H9 (cell line): Measurements from ENCODE around the gene STIM2. TPM values are rescaled to one million over a fixed set of nuclear protein-coding genes. Genes with fewer than 3 reads are reported as not detected.

Experiments
- DNase-seq: peaks from one replicate; pipeline ENCODE4 v3.0.0-alpha.2; 2017
- H2AFZ ChIP-seq: one replicate; pipeline ENCODE4 v1.6.1; 2013; ENCODE audit warnings: mild to moderate bottlenecking, low read length, control low read depth, moderate library complexity
- H2AK5ac ChIP-seq: 2 replicates; pipeline ENCODE4 v1.6.1; 2013; ENCODE audit warnings: low read length, control low read depth, mixed read lengths; ENCODE audit not compliant: insufficient read length
- H2BK120ac ChIP-seq: one replicate; pipeline ENCODE4 v1.6.1; 2013; ENCODE audit warnings: low read depth, mild to moderate bottlenecking, low read length, control low read depth, inconsistent platforms; ENCODE audit not compliant: poor library complexity, severe bottlenecking
- H2BK12ac ChIP-seq: 2 replicates; pipeline ENCODE4 v1.6.1; 2013; ENCODE audit warnings: low read length, control low read depth, mixed read lengths, low read depth; ENCODE audit not compliant: insufficient read length
- H2BK15ac ChIP-seq: 2 replicates; pipeline ENCODE4 v1.6.1; 2013; ENCODE audit warnings: low read depth, low read length, control low read depth
- H2BK20ac ChIP-seq: one replicate; pipeline ENCODE4 v1.6.1; 2013; ENCODE audit warnings: low read depth, mild to moderate bottlenecking, low read length, control low read depth, inconsistent platforms; ENCODE audit not compliant: poor library complexity, severe bottlenecking
- H2BK5ac ChIP-seq: 2 replicates; pipeline ENCODE4 v1.6.1; 2013; ENCODE audit warnings: low read length, control low read depth, mixed read lengths; ENCODE audit not compliant: insufficient read length
- H3K14ac ChIP-seq: 2 replicates; pipeline ENCODE4 v1.6.1; 2013; ENCODE audit warnings: low read length, control low read depth; ENCODE audit not compliant: insufficient read depth
- H3K18ac ChIP-seq: 2 replicates; pipeline ENCODE4 v1.6.1; 2013; ENCODE audit warnings: low read depth, mild to moderate bottlenecking, mixed read lengths, low read length, control low read depth; ENCODE audit not compliant: insufficient read length
- H3K23ac ChIP-seq: 2 replicates; pipeline ENCODE4 v1.6.1; 2013; ENCODE audit warnings: low read length, control low read depth, mixed read lengths, low read depth; ENCODE audit not compliant: insufficient read length
- H3K23me2 ChIP-seq: 2 replicates; pipeline ENCODE4 v1.6.1; 2013; ENCODE audit warnings: low read depth, mild to moderate bottlenecking, mixed read lengths, low read length, control low read depth; ENCODE audit not compliant: insufficient read length, poor library complexity, severe bottlenecking
- H3K27ac ChIP-seq: 2 replicates; pipeline ENCODE4 v1.5.1; 2013; ENCODE audit warnings: low read length, control low read depth, mixed read lengths, low read depth; ENCODE audit not compliant: insufficient read length
- H3K27me3 ChIP-seq: 2 replicates; pipeline ENCODE4 v1.6.1; 2013; ENCODE audit warnings: low read length, control low read depth, inconsistent platforms; ENCODE audit not compliant: insufficient read depth
- H3K4ac ChIP-seq: 2 replicates; pipeline ENCODE4 v1.6.1; 2013; ENCODE audit warnings: low read depth, mild to moderate bottlenecking, control low read depth, inconsistent platforms, low read length, moderate library complexity
- H3K4me1 ChIP-seq: 2 replicates; pipeline ENCODE4 v1.6.1; 2013; ENCODE audit warnings: low read length, control low read depth, inconsistent platforms; ENCODE audit not compliant: insufficient read depth
- H3K4me2 ChIP-seq: 2 replicates; pipeline ENCODE4 v1.6.1; 2013; ENCODE audit warnings: low read length, control low read depth, mixed read lengths; ENCODE audit not compliant: insufficient read length, insufficient read depth
- H3K56ac ChIP-seq: 2 replicates; pipeline ENCODE4 v1.6.1; 2013; ENCODE audit warnings: low read depth, mild to moderate bottlenecking, mixed read lengths, low read length, control low read depth; ENCODE audit not compliant: insufficient read length
- H3K79me1 ChIP-seq: 2 replicates; pipeline ENCODE4 v1.6.1; 2013; ENCODE audit warnings: low read depth, mild to moderate bottlenecking, moderate library complexity, low read length, control low read depth, inconsistent platforms; ENCODE audit not compliant: insufficient read depth, poor library complexity, severe bottlenecking
- H3K79me2 ChIP-seq: 2 replicates; pipeline ENCODE4 v1.6.1; 2013; ENCODE audit warnings: low read length, control low read depth, inconsistent platforms; ENCODE audit not compliant: insufficient read depth
- H3K9ac ChIP-seq: 2 replicates; pipeline ENCODE4 v1.6.1; 2013; ENCODE audit warnings: low read length, control low read depth, mixed read lengths; ENCODE audit not compliant: insufficient read length; ENCODE audit errors: extremely low read depth
- H3K9me3 ChIP-seq: one replicate; pipeline ENCODE4 v1.6.1; 2013; ENCODE audit warnings: low read depth, low read length, inconsistent platforms; ENCODE audit not compliant: control insufficient read depth
- H3T11ph ChIP-seq: one replicate; pipeline ENCODE4 v1.6.1; 2013; ENCODE audit warnings: mild to moderate bottlenecking, low read length, control low read depth, inconsistent platforms
- H4K20me1 ChIP-seq: one replicate; pipeline ENCODE4 v1.6.1; 2013; ENCODE audit not compliant: control insufficient read depth, insufficient read length, insufficient read depth
- H4K5ac ChIP-seq: 2 replicates; pipeline ENCODE4 v1.6.1; 2013; ENCODE audit warnings: low read depth, mild to moderate bottlenecking, mixed read lengths, low read length, control low read depth; ENCODE audit not compliant: insufficient read length
- H4K8ac ChIP-seq: replicated peaks from 2 replicates; pipeline ENCODE4 v1.6.1; 2013; ENCODE audit warnings: low read length, control low read depth, mixed read lengths, low read depth; ENCODE audit not compliant: insufficient read length
- H4K91ac ChIP-seq: 2 replicates; pipeline ENCODE4 v1.6.1; 2013; ENCODE audit warnings: low read depth, mild to moderate bottlenecking, moderate library complexity, mixed read lengths, low read length, control low read depth; ENCODE audit not compliant: insufficient read length
- H3K27ac Mint-ChIP-seq, 3 experiments: 2 replicates in 2 of 3; 3 replicates in 1 of 3; pipeline ENCODE4 v1.8.0; 2020 to 2021; ENCODE audit warnings: mixed read lengths in 3 of 3, mild to moderate bottlenecking in 1 of 3, moderate library complexity in 1 of 3
- H3K27me3 Mint-ChIP-seq: 2 replicates; pipeline ENCODE4 v1.8.0; 2021; ENCODE audit warnings: low read depth, mild to moderate bottlenecking, moderate library complexity, mixed read lengths
- H3K36me3 Mint-ChIP-seq, 3 experiments: 2 replicates in 2 of 3; 3 replicates in 1 of 3; pipeline ENCODE4 v1.8.0; 2020 to 2021; ENCODE audit warnings: low read depth in 3 of 3, mixed read lengths in 3 of 3; ENCODE audit not compliant: insufficient read depth in 1 of 3
- H3K4me1 Mint-ChIP-seq, 2 experiments: 2 replicates each; pipeline ENCODE4 v1.8.0; 2020; ENCODE audit warnings: mixed read lengths in 2 of 2
- H3K4me3 Mint-ChIP-seq, 2 experiments: 2 replicates in 1 of 2; 3 replicates in 1 of 2; pipeline ENCODE4 v1.8.0; 2020 to 2021; ENCODE audit warnings: mild to moderate bottlenecking in 2 of 2, mixed read lengths in 2 of 2, moderate library complexity in 1 of 2
- H3K9me3 Mint-ChIP-seq, 2 experiments: 2 replicates in 1 of 2; 3 replicates in 1 of 2; pipeline ENCODE4 v1.8.0; 2020; ENCODE audit warnings: mild to moderate bottlenecking in 2 of 2, mixed read lengths in 2 of 2, moderate library complexity in 1 of 2
- WGBS: extraction: QIAGEN DNeasy Blood & Tissue Kit; methylation state at CpG from one replicate; pipeline ENCODE4 v1.1.7; 2013; ENCODE audit warnings: missing lambda C conversion rate, low lambda C conversion rate, mixed read lengths; ENCODE audit not compliant: insufficient read length; ENCODE audit errors: extremely low coverage; 5-methylcytosine and 5-hydroxymethylcytosine counted together
- total RNA-seq: library from RNA; stranded (reverse); gene quantifications from 2 replicates; pipeline ENCODE4 v1.2.1, GENCODE V29; 2021
- TF ChIP-seq, protein P1 (sequence below): fragments of 200-600 bp; sonication (generic); conservative IDR thresholded peaks from 3 replicates; pipeline ENCODE4 v1.8.0; 2021; ENCODE audit warnings: antibody characterized with exemption, mild to moderate bottlenecking

Gene STIM2
- total RNA-seq, 1 experiment from 2014 or later, result 26.2 TPM

GRCh38 chr4:27018910-27019309 is 158.3 kb downstream of the STIM2 start:
- Histone ChIP-seq H2BK15ac (no peak overlapping the region), H4K8ac (no peak overlapping the region), H3K23ac (no peak overlapping the region), H2BK5ac (no peak overlapping the region), H2BK12ac (no peak overlapping the region), H2BK120ac (no peak overlapping the region), H4K91ac (no peak overlapping the region), H2AFZ (no peak overlapping the region), H4K20me1 (no peaks in the 10 kb centered on the region), H3K23me2 (no peaks in the 10 kb centered on the region), H3T11ph (no peak overlapping the region), H3K4me1 (peaks cover 2% of the 10 kb centered on the region; the same call in 1 of the 2 replicates), H3K79me2 (no peaks in the 10 kb centered on the region), H3K18ac (no peak overlapping the region), H3K9ac (no peak overlapping the region), H2BK20ac (no peak overlapping the region), H3K27ac (no peak overlapping the region), H2AK5ac (no peak overlapping the region), H3K79me1 (no peaks in the 10 kb centered on the region), H3K4me2 (no peak overlapping the region), H3K56ac (no peak overlapping the region), H3K9me3 (no peaks in the 10 kb centered on the region), H4K5ac (no peak overlapping the region), H3K27me3 (no peaks in the 10 kb centered on the region), H3K4ac (no peak overlapping the region), H3K14ac (no peak overlapping the region)
- no CpG with 5 or more reads among the region's 1 CpG for WGBS
- DNase-seq, result no peak
- H3K27me3 Mint-ChIP-seq, result no peaks in the 10 kb centered on the region
- peaks cover 0 to 12% (median 4%) of the 10 kb centered on the region in 3 experiments; a peak in 5 of 7 replicates for H3K36me3 Mint-ChIP-seq
- H3K27ac Mint-ChIP-seq, result no peak overlapping the region
- peaks cover 10 to 11% of the 10 kb centered on the region in 2 experiments for H3K4me1 Mint-ChIP-seq
- no peaks in the 10 kb centered on the region for H3K9me3 Mint-ChIP-seq
- H3K4me3 Mint-ChIP-seq, result no peak overlapping the region
- TF ChIP-seq, protein P1, sequence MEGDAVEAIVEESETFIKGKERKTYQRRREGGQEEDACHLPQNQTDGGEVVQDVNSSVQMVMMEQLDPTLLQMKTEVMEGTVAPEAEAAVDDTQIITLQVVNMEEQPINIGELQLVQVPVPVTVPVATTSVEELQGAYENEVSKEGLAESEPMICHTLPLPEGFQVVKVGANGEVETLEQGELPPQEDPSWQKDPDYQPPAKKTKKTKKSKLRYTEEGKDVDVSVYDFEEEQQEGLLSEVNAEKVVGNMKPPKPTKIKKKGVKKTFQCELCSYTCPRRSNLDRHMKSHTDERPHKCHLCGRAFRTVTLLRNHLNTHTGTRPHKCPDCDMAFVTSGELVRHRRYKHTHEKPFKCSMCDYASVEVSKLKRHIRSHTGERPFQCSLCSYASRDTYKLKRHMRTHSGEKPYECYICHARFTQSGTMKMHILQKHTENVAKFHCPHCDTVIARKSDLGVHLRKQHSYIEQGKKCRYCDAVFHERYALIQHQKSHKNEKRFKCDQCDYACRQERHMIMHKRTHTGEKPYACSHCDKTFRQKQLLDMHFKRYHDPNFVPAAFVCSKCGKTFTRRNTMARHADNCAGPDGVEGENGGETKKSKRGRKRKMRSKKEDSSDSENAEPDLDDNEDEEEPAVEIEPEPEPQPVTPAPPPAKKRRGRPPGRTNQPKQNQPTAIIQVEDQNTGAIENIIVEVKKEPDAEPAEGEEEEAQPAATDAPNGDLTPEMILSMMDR, result no peak
